ENCODE data around the gene CACNG4. TPM values are rescaled to one million over a fixed set of nuclear protein-coding genes. Genes with fewer than 3 reads are reported as not detected.

The CACNG4 gene
- total RNA-seq, 4 donors from 2014 or later, result 0.56 to 2.2 (median 1.1) TPM; not detected in 1

DNA sequence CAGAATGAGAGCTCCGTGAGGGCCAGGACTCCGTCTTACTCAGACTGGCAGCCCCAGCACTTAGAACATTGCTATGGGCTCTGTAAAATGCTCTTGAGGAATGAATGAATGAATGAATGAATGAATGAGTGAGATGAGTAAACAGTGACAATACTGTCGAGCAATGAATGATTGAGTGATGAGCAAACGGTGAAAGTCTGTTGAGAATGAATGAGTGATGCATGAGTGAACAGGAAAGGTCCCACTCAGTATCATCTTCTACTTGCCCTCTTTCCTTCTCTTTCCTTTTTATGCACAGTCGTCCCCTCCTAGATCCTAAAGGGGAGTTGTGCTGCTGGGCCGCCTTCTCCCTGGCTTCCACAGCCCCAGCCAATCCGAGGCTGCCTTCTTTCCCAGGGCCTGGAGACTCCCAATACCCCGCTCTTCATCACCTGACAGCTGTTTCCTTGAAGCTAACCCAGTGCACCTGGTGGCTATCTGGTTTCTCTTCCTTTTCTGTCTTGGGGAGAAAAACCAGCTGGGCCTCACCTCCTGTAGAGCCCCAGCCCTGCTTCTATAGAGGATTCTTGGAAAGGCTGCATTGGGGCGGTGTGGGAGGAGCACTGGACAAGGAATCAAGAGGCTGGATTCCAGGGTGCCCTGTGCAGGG, 47.1 kb downstream of the CACNG4 start:
- TF ChIP-seq, protein P1, sequence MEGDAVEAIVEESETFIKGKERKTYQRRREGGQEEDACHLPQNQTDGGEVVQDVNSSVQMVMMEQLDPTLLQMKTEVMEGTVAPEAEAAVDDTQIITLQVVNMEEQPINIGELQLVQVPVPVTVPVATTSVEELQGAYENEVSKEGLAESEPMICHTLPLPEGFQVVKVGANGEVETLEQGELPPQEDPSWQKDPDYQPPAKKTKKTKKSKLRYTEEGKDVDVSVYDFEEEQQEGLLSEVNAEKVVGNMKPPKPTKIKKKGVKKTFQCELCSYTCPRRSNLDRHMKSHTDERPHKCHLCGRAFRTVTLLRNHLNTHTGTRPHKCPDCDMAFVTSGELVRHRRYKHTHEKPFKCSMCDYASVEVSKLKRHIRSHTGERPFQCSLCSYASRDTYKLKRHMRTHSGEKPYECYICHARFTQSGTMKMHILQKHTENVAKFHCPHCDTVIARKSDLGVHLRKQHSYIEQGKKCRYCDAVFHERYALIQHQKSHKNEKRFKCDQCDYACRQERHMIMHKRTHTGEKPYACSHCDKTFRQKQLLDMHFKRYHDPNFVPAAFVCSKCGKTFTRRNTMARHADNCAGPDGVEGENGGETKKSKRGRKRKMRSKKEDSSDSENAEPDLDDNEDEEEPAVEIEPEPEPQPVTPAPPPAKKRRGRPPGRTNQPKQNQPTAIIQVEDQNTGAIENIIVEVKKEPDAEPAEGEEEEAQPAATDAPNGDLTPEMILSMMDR (IDR thresholded peaks at IDR 0.05), result no peak
- ATAC-seq (ENCODE audit: low FRiP score) (no peak), DNase-seq (ENCODE audit: low spot score) (no peak)

DNA sequence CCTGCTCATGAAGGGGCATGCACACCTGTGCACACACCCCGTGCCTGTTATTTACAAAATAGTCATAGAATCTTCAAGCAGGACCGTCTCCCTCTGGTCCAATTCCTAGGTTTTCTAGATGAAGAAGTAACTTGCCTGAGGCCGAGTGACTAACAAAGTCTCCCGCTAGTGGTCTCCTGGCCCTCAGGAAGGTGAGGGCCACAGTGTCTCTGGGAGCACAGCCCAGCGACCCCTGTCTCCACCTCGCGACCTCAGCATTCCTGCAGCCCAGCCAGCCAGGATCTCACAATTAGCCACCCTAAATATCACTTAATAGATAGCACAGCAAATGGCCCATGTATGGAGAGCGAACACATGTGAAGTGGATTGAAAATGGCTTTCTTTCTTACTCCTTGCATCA, 49.4 kb downstream of the CACNG4 start:
- TF ChIP-seq, protein P1 (IDR thresholded peaks at IDR 0.05), result no peak
- DNase-seq (ENCODE audit: low spot score), result no peak
- ATAC-seq (ENCODE audit: low FRiP score), result no peak

DNA sequence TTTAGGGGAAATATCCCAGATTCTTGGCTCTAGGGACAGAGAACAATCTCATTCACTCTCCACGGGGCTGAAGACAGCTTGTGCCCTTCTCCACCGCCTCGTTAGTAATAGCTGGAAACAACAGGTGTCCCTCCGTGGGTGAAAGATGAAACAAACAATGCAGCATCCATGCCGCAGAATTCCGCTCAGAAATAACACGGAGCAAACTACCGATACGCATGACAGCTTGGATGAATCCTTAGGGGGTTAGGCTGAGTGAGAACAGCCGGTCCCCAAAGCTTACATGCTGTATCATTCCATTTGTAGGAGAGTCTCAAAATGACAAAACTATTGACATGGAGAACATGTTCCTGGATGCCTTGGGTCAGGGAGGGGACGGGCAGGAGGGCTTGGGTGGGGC, 50.5 kb downstream of the CACNG4 start:
- no peak for ATAC-seq (ENCODE audit: low FRiP score)
- DNase-seq (ENCODE audit: low spot score), result no peak
- TF ChIP-seq, protein P1 (IDR thresholded peaks at IDR 0.05), result no peak

DNA sequence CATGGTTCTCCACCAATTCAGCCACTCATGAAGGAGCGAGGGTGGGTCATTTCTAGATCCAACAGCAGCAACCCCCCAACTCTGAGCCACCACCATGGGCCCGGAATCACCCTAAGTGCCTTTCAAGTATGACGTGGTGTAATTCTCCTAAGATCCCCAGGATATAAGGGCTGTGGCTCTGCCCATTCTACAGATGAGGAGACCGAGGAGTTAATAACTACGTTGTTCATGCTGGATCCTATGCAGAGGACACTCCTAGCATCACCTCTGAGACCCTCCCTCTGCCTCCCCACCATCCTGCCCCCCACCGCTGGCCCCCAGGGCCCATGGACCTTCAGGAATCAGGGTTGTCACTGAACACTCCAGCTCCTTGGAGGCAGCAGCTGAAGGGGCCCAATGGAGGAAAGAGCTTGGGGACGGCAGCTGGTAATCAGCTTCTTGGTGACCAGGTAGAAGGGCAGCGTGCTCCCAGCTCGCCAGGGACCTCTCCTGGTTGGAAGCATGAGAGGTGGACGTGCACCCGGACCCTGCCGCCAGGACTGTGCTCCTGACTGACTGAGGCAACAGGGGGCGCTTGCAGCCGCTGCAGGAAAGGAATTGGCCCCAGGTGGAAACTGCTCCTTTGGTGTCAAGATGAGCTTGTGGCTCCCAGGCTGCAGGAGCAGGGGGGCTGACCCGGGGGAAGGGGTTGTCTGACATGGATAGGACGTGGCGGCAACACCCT, 51.7 kb downstream of the CACNG4 start:
- ATAC-seq (ENCODE audit: low FRiP score), result no peak
- TF ChIP-seq, protein P1 (IDR thresholded peaks at IDR 0.05), result no peak
- no peak for DNase-seq (ENCODE audit: low spot score)

DNA sequence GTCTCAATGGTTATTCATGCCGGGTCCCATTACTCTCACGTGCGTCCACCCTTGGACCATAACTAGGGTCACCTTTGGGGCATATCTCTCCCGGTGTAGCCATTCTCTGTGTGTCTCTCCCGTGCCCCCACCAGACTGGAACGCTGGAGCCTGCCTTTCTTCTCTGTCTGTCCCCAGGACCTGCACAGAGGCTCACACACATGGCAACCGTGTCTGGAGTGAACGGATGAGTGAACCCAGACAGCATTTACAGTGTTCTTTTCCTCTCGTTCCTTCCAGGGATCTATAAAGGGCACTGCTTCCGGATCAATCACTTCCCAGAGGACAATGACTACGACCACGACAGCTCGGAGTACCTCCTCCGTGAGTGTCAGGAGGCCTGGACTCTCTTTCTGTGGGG, 53.4 kb downstream of the CACNG4 start:
- TF ChIP-seq, protein P1 (IDR thresholded peaks at IDR 0.05), result no peak
- ATAC-seq (ENCODE audit: low FRiP score) (no peak), DNase-seq (ENCODE audit: low spot score) (no peak)

DNA sequence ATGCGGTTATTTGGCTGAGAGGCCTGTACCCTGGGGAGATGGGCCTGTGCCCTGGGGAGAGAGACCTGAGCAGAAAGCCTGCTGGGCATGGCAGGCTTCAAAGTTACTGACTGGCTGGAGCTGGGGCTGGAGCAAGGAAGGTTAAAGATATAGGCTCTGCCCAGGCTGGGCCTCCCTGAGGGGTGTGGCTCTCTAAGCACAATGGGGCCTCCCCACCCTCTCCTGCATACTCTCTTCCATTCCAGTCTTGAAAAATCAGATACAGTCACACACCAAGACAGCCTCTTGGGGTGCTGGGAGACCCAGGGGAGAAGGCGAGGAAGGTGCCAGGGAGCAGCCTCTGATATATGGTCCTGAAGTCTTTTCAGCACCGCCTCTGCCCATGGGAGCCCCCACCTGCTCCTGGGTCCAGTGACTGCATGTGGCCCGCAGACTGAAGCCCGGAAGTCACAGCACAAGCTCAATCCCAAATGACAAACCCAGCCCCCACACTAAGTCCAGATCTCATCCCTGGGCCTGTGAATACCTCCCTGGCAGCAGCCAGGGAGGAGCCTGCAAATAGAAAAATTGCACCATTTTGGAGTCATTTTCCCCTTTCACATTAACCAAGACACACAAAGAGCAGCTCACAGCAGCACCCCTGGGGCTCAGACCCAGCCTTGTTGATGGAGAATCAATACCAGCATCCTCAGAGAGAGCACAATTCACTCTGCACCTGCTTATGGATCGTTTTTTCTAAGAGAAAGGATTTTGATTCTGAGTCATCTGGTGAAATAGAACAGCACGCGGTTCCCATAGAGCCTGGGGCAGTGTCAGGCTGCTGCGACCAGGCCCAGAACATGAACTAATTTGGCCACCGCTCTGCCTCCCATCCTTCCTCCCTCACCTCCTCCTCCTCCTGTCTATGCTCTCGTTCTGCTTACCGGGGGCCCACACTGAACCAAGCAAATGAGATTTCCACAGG, 54.2 kb downstream of the CACNG4 start:
- TF ChIP-seq, protein P1 (IDR thresholded peaks at IDR 0.05), result no peak
- DNase-seq (ENCODE audit: low spot score) (no peak), ATAC-seq (ENCODE audit: low FRiP score) (no peak)
